ENCODE data around the gene TMEM135. TPM values are rescaled to one million over a fixed set of nuclear protein-coding genes. Genes with fewer than 3 reads are reported as not detected.
"Not testable (repeated sequence)": the region's sequence is repeated elsewhere in the genome, so short reads cannot be mapped to it uniquely, and the experiment has no call there.

Gene TMEM135
- polyA plus RNA-seq, 3 donors = 34.4 to 49.4 (median 40.5) TPM

DNA sequence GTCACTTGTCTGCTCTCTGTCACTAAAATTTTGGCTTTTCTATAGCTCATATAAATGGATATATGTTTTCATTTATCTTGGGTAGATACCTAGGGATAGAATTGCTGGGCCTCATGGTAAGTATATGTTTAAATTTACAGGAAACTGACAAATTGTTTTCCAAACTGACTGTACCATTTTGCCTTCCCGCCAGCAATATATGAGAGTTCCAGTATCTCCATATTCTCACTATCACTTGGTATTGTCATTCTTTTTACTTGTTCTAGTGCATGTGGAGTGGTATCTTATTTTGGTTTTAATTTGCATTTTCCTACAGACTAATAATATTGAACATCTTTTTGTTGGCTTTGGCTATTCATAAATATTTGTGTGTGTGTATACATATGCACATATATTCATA lies 101.7 kb downstream of the TMEM135 start:
- DNase-seq (ENCODE audit: low read depth in 3 of 3, low spot score in 2 of 3) = no peak

- no peak for DNase-seq (ENCODE audit: low read depth in 3 of 3, low spot score in 2 of 3)
Measured at GRCh38 chr11:87141322-87141721, 103.6 kb downstream of the TMEM135 start.

DNA sequence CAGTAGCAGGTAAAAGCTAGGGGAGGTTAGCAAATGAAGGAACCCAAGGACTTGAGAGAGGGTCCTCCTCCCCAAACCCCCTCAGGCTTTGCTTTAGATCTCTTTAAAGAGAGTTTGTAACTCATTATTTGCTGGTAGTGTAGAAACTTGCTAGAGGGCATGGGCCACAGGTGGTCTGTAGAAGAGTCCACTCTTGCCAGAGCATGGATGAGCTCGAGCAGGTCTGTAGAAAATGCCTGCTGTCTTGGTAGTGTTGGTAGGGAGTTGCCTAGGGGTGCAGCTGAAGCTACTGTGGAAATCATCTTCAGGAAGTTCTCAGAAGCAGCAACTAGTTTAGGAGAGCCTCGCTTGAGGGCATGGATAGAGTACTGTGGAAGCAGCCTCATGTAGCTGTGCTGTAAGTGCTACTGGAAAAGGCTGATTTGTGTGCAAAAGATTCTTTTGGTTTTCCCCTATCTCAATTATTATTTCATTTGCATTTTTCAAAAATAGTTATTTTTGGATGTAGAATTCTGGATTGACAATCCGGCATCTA lies 104.3 kb downstream of the TMEM135 start:
- DNase-seq (ENCODE audit: low read depth in 3 of 3, low spot score in 2 of 3) = no peak

DNA sequence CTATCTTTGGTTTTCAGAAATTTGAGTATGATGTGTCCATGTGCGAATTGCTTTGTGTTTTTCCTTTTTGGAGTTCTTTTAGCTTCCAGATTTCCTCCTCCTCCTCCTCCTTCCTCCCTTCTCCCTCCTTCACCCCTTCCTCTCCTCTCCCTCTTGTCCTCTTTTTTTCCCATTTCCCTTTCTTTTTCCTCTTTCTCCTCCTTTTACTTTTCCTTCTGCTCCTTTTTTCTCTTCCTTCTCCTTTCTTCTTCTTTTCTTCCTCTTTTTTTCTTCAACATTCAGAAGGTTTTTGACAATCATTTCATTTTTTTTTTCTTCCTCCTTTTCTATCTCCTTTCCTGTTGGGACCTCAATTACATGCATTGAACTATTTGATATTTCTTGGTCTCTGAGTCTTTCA lies 104.9 kb downstream of the TMEM135 start:
- DNase-seq (ENCODE audit: low read depth in 3 of 3, low spot score in 2 of 3) = no peak

DNA sequence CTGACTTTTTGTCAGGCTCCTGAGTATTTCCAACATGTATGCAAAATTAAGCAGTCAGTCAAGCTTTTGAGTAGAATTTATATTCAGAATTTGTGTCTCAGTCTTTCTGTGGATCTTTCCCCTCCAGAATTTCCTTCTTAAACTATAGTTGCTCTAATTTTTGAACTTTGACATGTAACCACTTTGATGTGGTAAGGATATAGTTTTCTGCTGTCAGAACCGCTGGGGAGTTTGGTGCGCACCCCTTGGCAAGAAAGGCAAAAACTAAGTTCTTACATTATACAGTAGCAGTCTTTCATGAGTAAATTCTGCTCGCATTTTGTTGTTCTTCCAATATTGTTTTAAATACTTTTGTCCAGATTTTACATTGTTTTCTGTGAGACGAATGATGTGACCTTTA lies 105.9 kb downstream of the TMEM135 start:
- no peak for DNase-seq (ENCODE audit: low read depth in 3 of 3, low spot score in 2 of 3)

- DNase-seq (ENCODE audit: low read depth in 3 of 3, low spot score in 2 of 3) = no peak
Measured at GRCh38 chr11:87144252-87144651, 106.5 kb downstream of the TMEM135 start.

DNA sequence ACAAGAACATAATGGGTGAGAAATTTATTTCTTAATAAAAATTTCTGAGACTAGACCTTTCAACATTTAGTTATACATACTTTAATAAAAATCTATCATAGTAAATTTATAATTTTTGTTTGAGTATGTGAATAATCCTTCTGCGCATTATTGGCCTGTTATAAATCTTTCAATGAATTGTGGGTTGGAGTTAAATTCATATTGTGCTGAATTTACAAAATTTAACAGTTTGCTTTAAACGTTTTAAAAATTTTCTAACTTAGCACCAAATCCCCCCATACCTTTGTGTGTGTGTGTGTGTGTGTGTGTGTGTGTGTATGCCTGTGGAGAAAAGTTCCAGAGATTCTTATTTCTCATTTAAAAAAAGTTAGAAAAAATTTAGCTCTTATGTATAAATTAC lies 111.0 kb downstream of the TMEM135 start:
- DNase-seq (ENCODE audit: low read depth in 3 of 3, low spot score in 2 of 3) = no peak

DNA sequence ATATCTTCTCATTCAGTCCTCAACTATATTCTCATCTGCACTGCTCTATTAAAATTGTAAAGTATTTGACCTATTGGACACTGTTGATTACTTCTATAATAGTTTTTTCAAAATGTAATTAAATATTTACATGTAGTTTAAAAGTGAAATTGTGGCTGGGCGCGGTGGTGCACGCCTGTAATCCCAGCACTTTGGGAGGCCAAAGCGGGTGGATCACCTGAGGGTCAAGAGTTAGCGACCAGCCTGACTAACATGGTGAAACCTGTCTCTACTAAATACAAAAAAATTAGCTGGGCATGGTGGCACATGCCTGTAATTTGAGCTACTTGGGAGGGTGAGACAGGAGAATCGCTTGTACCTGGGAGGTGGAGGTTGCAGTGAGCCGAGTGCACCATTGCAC lies 112.0 kb downstream of the TMEM135 start:
- DNase-seq (ENCODE audit: low read depth in 3 of 3, low spot score in 2 of 3) = not testable (repeated sequence)

DNA sequence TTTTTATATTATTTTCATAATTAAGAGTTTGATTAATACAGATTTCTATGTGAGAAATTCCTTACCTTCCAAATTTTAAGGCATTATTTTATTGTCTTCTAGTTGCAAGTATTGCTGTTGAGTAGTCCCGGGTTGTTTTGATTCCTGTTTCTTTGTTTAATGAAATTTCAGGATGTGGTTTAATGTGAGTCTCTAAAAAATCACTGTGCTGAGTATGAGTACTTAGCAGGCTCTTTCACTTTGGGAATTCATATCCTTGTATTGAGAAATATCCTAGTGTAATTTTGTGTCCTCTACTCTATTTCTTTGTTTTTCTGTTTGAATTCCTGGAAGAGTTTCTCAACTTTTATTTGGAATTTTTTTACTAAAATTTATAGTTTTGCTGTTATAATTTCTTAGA lies 113.2 kb downstream of the TMEM135 start:
- DNase-seq (ENCODE audit: low read depth in 3 of 3, low spot score in 2 of 3) = no peak

DNA sequence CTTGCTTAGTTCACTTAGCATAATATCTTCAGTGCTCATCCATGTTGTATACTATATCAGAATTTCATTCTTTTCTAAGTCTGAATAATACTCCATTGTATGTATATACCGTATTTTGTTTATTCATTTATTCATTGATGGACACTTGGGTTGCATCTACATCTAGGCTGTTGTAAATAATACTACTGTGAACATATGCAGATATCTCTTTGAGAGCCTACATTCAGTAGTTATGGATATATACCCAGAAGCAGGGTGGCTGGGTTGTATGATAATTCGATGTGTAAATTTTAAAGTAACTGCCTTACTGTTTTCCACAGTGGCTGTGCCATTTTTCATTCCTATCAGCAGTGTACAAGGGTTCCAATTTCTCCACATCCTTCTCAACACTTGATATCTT lies 116.5 kb downstream of the TMEM135 start:
- no peak for DNase-seq (ENCODE audit: low read depth in 3 of 3, low spot score in 2 of 3)

- DNase-seq (ENCODE audit: low read depth in 3 of 3, low spot score in 2 of 3) = no peak
Measured at GRCh38 chr11:87156970-87157369, 119.2 kb downstream of the TMEM135 start.

GRCh38 chr11:87169076-87169475 lies 131.3 kb downstream of the TMEM135 start:
- not testable (repeated sequence) for DNase-seq (ENCODE audit: low read depth in 3 of 3, low spot score in 2 of 3)

GRCh38 chr11:87173185-87174039 lies 135.7 kb downstream of the TMEM135 start:
- DNase-seq (ENCODE audit: low read depth in 3 of 3, low spot score in 2 of 3) = no peak

GRCh38 chr11:87174870-87175269 lies 137.1 kb downstream of the TMEM135 start:
- DNase-seq (ENCODE audit: low read depth in 3 of 3, low spot score in 2 of 3) = no peak

- no peak for DNase-seq (ENCODE audit: low read depth in 3 of 3, low spot score in 2 of 3)
Measured at GRCh38 chr11:87176044-87176443, 138.3 kb downstream of the TMEM135 start.

DNA sequence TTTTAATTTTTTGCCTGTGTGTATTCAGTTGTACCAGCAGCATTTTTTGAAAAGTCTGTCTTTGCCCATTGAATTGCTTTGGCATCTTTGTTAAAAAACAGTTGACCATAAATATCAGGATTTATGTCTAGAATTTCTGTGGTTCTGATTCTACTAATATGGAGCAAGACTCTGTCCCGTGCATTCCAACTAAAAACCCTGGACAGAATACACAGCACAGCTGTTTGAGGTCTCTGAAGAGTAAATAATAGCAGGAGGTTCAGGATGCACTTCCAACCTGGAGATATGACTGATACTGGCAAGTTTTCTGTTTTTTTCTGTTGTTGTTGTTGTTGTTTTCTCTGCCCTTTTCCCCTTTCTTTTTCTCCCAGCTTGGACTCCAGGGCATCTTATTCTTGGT lies 141.9 kb downstream of the TMEM135 start:
- DNase-seq (ENCODE audit: low read depth in 3 of 3, low spot score in 2 of 3) = no peak

- DNase-seq (ENCODE audit: low read depth in 3 of 3, low spot score in 2 of 3) = no peak
Measured at GRCh38 chr11:87180742-87181141, 143.0 kb downstream of the TMEM135 start.

GRCh38 chr11:87181143-87181542 lies 143.4 kb downstream of the TMEM135 start:
- no peak for DNase-seq (ENCODE audit: low read depth in 3 of 3, low spot score in 2 of 3)

- no peak for DNase-seq (ENCODE audit: low read depth in 3 of 3, low spot score in 2 of 3)
Measured at GRCh38 chr11:87185228-87185627, 147.5 kb downstream of the TMEM135 start.

DNA sequence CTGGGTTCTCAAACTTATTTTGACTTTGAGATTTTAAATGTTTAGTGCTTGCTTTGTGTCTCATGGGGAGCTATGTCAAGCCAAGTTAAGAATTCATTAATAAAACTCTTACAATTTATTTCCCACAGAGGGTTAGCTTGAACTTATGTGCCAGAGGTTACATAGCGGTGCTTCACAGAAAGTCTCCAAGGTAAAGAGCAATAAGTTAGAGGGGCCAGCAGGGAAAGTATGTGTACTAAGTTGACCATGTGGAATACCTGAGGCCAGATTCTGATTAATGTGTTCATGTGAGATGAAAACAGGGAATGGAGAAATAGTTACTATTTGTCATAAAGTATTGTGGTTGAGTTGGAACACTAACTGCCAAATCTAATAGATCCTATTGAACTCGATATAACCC lies 149.3 kb downstream of the TMEM135 start:
- no peak for DNase-seq (ENCODE audit: low read depth in 3 of 3, low spot score in 2 of 3)

GRCh38 chr11:87187930-87188329 lies 150.2 kb downstream of the TMEM135 start:
- no peak for DNase-seq (ENCODE audit: low read depth in 3 of 3, low spot score in 2 of 3)

DNA sequence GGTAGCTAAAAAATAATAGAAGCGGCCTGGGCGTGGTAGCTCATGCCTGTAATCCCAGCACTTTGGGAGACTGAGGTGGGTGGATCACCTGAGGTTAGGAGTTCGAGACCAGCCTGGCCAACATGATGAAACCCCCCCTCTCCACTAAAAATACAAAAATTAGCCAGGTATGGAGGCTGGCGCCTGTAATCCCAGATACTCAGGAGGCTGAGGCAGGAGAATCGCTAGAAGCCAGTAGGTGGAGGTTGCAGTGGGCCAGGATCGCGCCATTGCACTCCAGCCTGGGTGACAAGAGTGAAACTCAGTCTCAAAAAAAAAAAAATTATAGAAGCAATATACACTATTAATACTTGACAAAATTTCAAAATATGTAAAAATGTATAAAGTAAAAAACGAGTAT lies 150.7 kb downstream of the TMEM135 start:
- not testable (repeated sequence) for DNase-seq (ENCODE audit: low read depth in 3 of 3, low spot score in 2 of 3)
